Right renal cortex interstitium (tissue), 3 donors: ENCODE measurements around the gene SUSD3. TPM values are rescaled to one million over a fixed set of nuclear protein-coding genes. Genes with fewer than 3 reads are reported as not detected.

Experiments
- DNase-seq, 3 donors: peaks; one replicate each; pipeline ENCODE4 v3.0.0-alpha.2; 2013; ENCODE audit warnings: low read depth in 3 of 3, low spot score in 2 of 3
- polyA plus RNA-seq, 3 donors: library from polyadenylated mRNA; unstranded; fragments of 120-200 nt; gene quantifications; one replicate each; pipeline ENCODE4 v1.2.1, GENCODE V29; 2013; ENCODE audit not compliant: insufficient read length in 3 of 3

The SUSD3 gene
- polyA plus RNA-seq, 3 donors = 6.1 to 7.8 (median 7.6) TPM

GRCh38 chr9:93051680-93052089, 6.8 kb upstream of the SUSD3 start:
- no peak for DNase-seq

GRCh38 chr9:93052791-93053540, 5.5 kb upstream of the SUSD3 start:
- DNase-seq = no peak

GRCh38 chr9:93053781-93054331, 4.6 kb upstream of the SUSD3 start:
- DNase-seq = no peak

GRCh38 chr9:93054758-93055704, 3.5 kb upstream of the SUSD3 start:
- DNase-seq = no peak

- no peak for DNase-seq
Observed at GRCh38 chr9:93057042-93057702, 1.3 kb upstream of the SUSD3 start.

- no peak for DNase-seq
Observed at GRCh38 chr9:93057703-93058354, 672 bp upstream of the SUSD3 start.

GRCh38 chr9:93059011-93059714, 662 bp downstream of the SUSD3 start:
- no peak for DNase-seq

GRCh38 chr9:93059715-93060578, 1.4 kb downstream of the SUSD3 start:
- DNase-seq = no peak

- no peak for DNase-seq
Observed at GRCh38 chr9:93060746-93061259, 2.3 kb downstream of the SUSD3 start.

GRCh38 chr9:93061260-93061751, 2.8 kb downstream of the SUSD3 start:
- no peak for DNase-seq

GRCh38 chr9:93061791-93062763, 3.6 kb downstream of the SUSD3 start:
- no peak for DNase-seq

- no peak for DNase-seq
Observed at GRCh38 chr9:93064392-93065134, 6.1 kb downstream of the SUSD3 start.

- no peak for DNase-seq
Observed at GRCh38 chr9:93065135-93065720, 6.7 kb downstream of the SUSD3 start.

GRCh38 chr9:93066978-93067603, 8.6 kb downstream of the SUSD3 start:
- DNase-seq = no peak

GRCh38 chr9:93068956-93069355, 10.5 kb downstream of the SUSD3 start:
- DNase-seq = no peak

- no peak for DNase-seq
Observed at GRCh38 chr9:93071464-93071863, 13.0 kb downstream of the SUSD3 start.
